HG03139 (cell line): ENCODE data around the gene HTT-AS.
A peak's percentile ranks its signal among the peaks of the same experiment; 100 is the strongest.
"Not testable (repeated sequence)": the region's sequence is repeated elsewhere in the genome, so short reads cannot be mapped to it uniquely, and the experiment has no call there.

ENCODE experiments used
- ATAC-seq: cut with Tn5 transposase; IDR thresholded peaks from one replicate; pipeline ENCODE4 v1.9.1; 2021; ENCODE audit not compliant: unreplicated experiment

HTT-AS gene

DNA sequence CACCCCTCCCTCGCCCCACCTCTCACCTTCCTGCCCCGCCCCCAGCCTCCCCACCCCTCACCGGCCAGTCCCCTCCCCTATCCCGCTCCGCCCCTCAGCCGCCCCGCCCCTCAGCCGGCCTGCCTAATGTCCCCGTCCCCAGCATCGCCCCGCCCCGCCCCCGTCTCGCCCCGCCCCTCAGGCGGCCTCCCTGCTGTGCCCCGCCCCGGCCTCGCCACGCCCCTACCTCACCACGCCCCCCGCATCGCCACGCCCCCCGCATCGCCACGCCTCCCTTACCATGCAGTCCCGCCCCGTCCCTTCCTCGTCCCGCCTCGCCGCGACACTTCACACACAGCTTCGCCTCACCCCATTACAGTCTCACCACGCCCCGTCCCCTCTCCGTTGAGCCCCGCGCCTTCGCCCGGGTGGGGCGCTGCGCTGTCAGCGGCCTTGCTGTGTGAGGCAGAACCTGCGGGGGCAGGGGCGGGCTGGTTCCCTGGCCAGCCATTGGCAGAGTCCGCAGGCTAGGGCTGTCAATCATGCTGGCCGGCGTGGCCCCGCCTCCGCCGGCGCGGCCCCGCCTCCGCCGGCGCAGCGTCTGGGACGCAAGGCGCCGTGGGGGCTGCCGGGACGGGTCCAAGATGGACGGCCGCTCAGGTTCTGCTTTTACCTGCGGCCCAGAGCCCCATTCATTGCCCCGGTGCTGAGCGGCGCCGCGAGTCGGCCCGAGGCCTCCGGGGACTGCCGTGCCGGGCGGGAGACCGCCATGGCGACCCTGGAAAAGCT is at the start of gene HTT-AS, which contains the start of gene HTT:
Gene HTT-AS (minus strand): TSS at position 461 of the 768 bp plus-strand sequence.
Gene HTT (plus strand): TSS at position 604 of the 768 bp plus-strand sequence. CDS start 145 bp downstream, at position 749.
- ATAC-seq = peak; percentile 62

GRCh38 chr4:3123181-3123671 is 48.9 kb upstream of the HTT-AS start:
- no peak for ATAC-seq

DNA sequence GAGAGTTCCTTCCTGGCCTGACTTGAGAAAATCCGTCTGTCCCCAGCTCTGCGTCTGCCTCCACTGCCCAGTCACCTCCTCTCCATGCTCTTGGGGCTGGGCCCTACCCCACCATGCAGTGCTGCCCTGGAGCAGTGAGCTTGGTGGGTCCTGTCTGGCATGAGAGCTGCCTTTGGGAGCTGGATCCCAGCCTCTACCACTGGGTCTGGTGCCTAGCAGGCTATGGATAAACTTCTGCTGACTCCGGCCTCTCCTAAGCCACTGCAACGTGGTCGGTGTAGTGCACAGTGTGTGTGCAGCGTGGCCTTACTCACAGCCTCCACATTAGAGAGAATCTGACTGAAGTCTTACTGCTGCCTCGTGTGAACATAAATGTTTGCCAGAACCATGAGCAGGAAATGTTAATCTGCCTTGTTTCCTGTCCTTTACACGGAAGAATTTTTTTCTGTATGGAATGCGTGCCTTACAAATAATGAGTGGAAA is 47.8 kb upstream of the HTT-AS start:
- no peak for ATAC-seq

DNA sequence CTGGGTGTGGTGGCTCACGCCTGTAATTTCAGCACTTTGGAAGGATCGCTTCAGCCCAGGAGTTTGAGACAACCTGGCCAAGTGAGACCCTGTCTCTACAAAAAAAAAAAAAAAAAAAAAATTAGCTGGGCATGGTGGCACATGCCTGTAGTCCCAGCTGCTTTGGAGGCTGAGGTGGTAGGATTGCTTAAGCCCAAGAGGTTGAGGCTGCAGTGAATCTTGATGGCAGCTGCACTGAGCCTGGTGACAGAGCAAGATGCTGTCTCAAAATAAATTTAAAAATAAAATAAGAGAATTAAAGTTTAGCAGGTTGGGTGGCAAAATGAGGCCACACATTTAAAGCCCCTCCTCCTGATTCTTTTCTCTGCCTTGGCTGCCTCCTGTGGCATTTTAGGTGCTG is 47.3 kb upstream of the HTT-AS start:
- no peak for ATAC-seq

GRCh38 chr4:3121110-3121509 is 46.8 kb upstream of the HTT-AS start:
- no peak for ATAC-seq

- ATAC-seq = no peak
Measured at GRCh38 chr4:3119464-3119863, 45.1 kb upstream of the HTT-AS start.

- ATAC-seq = no peak
Measured at GRCh38 chr4:3118312-3118711, 44.0 kb upstream of the HTT-AS start.

DNA sequence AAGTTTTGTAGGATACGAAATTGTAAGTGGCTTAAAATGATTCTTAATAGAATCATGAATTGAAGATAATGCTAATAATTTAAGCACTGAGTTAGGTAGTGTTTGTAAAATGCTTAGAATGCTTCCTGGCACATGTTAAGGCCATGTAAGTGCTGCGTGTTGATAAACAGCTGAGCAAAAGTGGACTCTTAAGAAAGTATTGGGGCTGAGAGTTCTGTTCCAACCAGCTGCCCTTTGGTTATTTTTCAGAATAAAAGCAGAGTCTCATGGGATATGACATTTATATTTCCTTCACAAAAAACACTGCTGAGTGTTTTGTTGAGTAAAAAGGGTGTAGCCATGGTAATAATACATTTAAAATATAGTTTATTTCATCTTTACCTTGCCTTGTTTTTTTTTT is 42.6 kb upstream of the HTT-AS start:
- no peak for ATAC-seq

DNA sequence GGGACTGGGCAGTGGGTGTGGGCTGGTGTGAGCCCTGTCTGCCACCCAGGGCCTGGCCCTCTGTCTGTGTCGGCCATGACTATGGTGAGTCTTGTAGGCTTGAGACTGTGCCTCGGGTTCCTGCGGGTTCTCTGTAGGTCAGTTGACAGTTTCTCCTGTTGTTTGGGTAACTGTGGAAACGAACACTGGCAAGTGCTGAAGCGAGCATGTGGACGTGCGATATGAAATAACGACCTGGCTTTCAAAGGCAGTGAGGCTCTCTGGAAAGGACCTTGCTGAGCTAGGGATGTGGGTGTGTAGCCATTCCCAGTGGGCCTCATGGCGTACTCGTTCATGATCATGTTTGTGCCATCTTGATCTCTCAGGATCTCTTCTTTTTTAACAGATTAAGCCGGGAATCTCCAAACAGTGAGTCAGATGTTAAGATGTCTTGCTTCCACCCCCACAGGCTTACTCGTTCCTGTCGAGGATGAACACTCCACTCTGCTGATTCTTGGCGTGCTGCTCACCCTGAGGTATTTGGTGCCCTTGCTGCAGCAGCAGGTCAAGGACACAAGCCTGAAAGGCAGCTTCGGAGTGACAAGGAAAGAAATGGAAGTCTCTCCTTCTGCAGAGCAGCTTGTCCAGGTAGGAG is 41.4 kb upstream of the HTT-AS start:
- ATAC-seq = no peak

DNA sequence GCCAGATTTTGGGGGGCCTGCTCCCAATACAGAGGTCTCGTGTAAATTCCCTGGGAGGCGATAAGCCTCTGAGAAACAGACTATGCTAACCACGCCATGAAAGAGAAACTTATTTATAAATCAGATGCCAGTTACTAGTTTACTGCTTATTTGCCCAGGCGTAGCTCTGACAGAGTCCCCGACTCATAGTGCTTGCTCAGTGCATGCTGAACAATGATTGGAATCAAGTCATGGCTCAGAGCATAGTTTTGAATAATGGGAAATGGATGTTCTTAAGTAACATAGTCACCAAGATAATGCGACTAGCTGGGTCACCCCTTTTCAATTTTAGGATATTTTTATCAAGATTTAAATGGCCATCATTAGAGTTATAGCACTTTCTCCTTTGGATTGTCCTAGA is 40.0 kb upstream of the HTT-AS start:
- no peak for ATAC-seq

DNA sequence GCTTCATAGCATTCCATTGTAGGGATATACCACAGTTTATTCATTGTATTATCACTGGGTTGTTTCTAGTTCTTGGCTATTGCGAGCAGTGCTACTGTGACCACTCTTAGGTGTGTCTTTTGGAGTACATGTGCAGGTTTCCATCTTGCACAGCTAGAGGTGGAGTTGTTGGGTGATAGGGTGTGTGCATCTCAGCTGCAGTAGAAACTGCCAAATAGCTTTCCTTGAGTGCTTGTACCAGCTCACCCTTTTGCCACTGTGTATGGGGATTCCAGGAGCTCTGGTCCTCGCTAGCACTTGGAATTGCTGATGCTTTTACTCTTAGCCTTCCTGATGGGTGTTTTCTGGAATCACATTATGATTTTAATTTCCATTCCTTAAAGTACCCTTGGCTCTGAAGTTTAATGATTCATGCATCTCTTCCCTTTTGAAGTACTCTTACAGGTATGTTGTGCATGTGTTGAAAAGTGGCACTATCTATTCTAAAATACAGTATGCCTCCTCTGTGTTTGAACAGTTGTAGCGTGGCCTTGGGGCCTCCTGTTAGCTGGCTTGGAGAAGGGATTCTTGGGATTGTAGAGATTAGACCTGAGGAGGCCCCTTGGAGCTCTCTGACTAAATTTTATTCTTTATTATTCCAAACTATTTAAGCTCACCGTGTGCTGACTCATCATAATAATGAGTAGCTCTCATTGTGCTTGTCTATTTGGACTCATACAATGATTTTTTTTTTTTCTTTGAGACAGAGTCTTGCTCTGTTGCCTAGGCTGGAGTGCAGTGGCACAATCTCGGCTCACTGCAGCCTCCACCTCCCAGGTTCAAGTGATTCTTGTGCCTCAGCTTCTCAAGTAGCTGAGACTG is 38.5 kb upstream of the HTT-AS start:
- no peak for ATAC-seq

- no peak for ATAC-seq
Measured at GRCh38 chr4:3112201-3112600, 37.9 kb upstream of the HTT-AS start.

GRCh38 chr4:3111461-3111860 is 37.1 kb upstream of the HTT-AS start:
- no peak for ATAC-seq

- no peak for ATAC-seq
Measured at GRCh38 chr4:3108211-3108610, 33.9 kb upstream of the HTT-AS start.

GRCh38 chr4:3107691-3108121 is 33.4 kb upstream of the HTT-AS start:
- ATAC-seq = no peak

- ATAC-seq = no peak
Measured at GRCh38 chr4:3107271-3107670, 32.9 kb upstream of the HTT-AS start.

- ATAC-seq = no peak
Measured at GRCh38 chr4:3106339-3107186, 32.2 kb upstream of the HTT-AS start.

- ATAC-seq = no peak
Measured at GRCh38 chr4:3098346-3098745, 24.0 kb upstream of the HTT-AS start.

- no peak for ATAC-seq
Measured at GRCh38 chr4:3096202-3096601, 21.9 kb upstream of the HTT-AS start.

GRCh38 chr4:3094701-3095100 is 20.4 kb upstream of the HTT-AS start:
- ATAC-seq = not testable (repeated sequence)
